Smooth muscle cell (in vitro differentiated cells): ENCODE measurements around the gene TGFBI. TPM values are rescaled to one million over a fixed set of nuclear protein-coding genes. Genes with fewer than 3 reads are reported as not detected.

ENCODE experiments used
- DNase-seq: peaks from one replicate; lab custom pipeline; 2025; ENCODE audit not compliant: unreplicated experiment; lab: John Stamatoyannopoulos, UW
- H2AFZ ChIP-seq: fragments of 200-600 bp; sonication (generic); 2 replicates; pipeline ENCODE4 v1.6.0; 2016; ENCODE audit warnings: antibody characterized with exemption, low read depth, mild to moderate bottlenecking
- H3F3A ChIP-seq: fragments of 200-600 bp; sonication (generic); 2 replicates; pipeline ENCODE4 v1.6.0; 2017; ENCODE audit warnings: antibody characterized with exemption, low read depth
- H3K27ac ChIP-seq: fragments of 200-600 bp; sonication (generic); 2 replicates; pipeline ENCODE4 v1.5.1; 2016; ENCODE audit warnings: low read depth, mild to moderate bottlenecking
- H3K27me3 ChIP-seq: fragments of 200-600 bp; sonication (generic); 2 replicates; pipeline ENCODE4 v1.6.1; 2016; ENCODE audit warnings: low read depth, mild to moderate bottlenecking
- H3K36me3 ChIP-seq: fragments of 200-600 bp; sonication (generic); 2 replicates; pipeline ENCODE4 v1.5.1; 2016; ENCODE audit warnings: low read depth
- H3K4me1 ChIP-seq: fragments of 200-600 bp; sonication (generic); 2 replicates; pipeline ENCODE4 v1.5.1; 2016; ENCODE audit warnings: low read depth
- H3K4me2 ChIP-seq: fragments of 200-600 bp; sonication (generic); 2 replicates; pipeline ENCODE4 v1.6.0; 2016; ENCODE audit warnings: mild to moderate bottlenecking
- H3K4me3 ChIP-seq: fragments of 200-600 bp; sonication (generic); 2 replicates; pipeline ENCODE4 v1.5.1; 2016; ENCODE audit warnings: mild to moderate bottlenecking
- H3K79me2 ChIP-seq: fragments of 200-600 bp; sonication (generic); 2 replicates; pipeline ENCODE4 v1.6.0; 2016; ENCODE audit warnings: low read depth, mild to moderate bottlenecking
- H3K9ac ChIP-seq: fragments of 200-600 bp; sonication (generic); 2 replicates; pipeline ENCODE4 v1.6.0; 2016; ENCODE audit warnings: low read depth
- H3K9me3 ChIP-seq: fragments of 200-600 bp; sonication (generic); replicated peaks from 2 replicates; pipeline ENCODE4 v1.5.1; 2016; ENCODE audit warnings: low read depth
- H4K20me1 ChIP-seq: fragments of 200-600 bp; sonication (generic); 2 replicates; pipeline ENCODE4 v1.6.0; 2016; ENCODE audit warnings: low read depth
- WGBS: methylation state at CpG from one replicate; pipeline ENCODE4 v1.1.7; 2016; ENCODE audit warnings: low lambda C conversion rate; 5-methylcytosine and 5-hydroxymethylcytosine counted together
- polyA plus RNA-seq: library from polyadenylated mRNA; unstranded; fragments of >200 nt; fragmentation: Nextera tagmentation; extraction: Ambion mirVana; gene quantifications from 2 replicates; pipeline ENCODE4 v1.2.1, GENCODE V29; 2016
- total RNA-seq: library from RNA; depleted of rRNA; stranded (reverse); fragments of >200 nt; gene quantifications from 2 replicates; pipeline ENCODE4 v1.2.3, GENCODE V29; 2014
- TF ChIP-seq, protein P1 (sequence below): fragments of 200-600 bp; sonication (generic); IDR thresholded peaks from 2 replicates; pipeline ENCODE4 v1.5.1; 2017; ENCODE audit warnings: borderline replicate concordance, mild to moderate bottlenecking, antibody characterized with exemption; ENCODE audit not compliant: insufficient read depth, poor library complexity, severe bottlenecking

Gene TGFBI
- total and polyA plus RNA-seq, 2 experiments from 2014 or later: 2,505 to 2,635 TPM

DNA sequence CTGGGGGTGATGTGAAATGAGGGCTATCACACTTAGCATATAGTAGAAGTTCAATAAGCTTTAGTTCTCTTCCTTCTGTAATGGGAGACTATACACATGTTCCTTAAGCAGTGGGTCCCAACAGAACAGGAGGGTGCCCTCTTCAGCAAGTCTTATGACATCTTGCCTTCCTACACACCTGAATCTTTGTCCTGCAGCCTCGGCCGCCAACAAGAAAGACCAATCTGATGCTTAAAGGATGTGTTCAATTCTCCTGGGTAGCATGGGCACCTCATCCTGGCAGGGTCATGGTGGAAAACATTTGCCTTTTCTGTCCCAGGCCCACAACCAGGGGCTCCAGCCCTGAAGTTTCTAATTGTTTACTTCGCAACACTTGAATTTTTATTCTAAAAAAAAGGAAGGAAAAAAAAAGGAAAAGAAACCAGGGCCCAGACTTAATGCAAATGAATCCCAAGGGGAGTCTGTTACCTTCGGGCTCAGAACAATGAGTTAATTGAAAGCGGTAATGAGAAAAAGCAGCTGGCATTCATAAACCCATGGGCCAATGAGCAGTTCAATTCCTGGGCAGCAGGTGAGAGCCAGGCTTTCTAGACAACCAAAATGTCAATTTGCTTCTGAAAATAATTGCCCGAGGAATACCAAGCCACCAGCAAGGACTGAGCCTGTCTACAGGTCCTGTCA lies 77.7 kb downstream of the TGFBI start:
- Histone ChIP-seq H3K4me2 (no peak overlapping the region), H3K9me3 (no peaks in the 10 kb centered on the region), H3K27ac (no peak overlapping the region), H3K4me1 (no peaks in the 10 kb centered on the region), H4K20me1 (no peaks in the 10 kb centered on the region), H3K9ac (no peak overlapping the region), H3K27me3 (no peaks in the 10 kb centered on the region), H3F3A (no peaks in the 10 kb centered on the region), H3K4me3 (no peak overlapping the region), H3K36me3 (no peaks in the 10 kb centered on the region), H3K79me2 (no peaks in the 10 kb centered on the region), H2AFZ (no peak overlapping the region)
- TF ChIP-seq, protein P1, sequence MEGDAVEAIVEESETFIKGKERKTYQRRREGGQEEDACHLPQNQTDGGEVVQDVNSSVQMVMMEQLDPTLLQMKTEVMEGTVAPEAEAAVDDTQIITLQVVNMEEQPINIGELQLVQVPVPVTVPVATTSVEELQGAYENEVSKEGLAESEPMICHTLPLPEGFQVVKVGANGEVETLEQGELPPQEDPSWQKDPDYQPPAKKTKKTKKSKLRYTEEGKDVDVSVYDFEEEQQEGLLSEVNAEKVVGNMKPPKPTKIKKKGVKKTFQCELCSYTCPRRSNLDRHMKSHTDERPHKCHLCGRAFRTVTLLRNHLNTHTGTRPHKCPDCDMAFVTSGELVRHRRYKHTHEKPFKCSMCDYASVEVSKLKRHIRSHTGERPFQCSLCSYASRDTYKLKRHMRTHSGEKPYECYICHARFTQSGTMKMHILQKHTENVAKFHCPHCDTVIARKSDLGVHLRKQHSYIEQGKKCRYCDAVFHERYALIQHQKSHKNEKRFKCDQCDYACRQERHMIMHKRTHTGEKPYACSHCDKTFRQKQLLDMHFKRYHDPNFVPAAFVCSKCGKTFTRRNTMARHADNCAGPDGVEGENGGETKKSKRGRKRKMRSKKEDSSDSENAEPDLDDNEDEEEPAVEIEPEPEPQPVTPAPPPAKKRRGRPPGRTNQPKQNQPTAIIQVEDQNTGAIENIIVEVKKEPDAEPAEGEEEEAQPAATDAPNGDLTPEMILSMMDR: no peak
- DNase-seq: no peak
- WGBS: 86% methylated on average over 6 of the region's 6 CpGs

DNA sequence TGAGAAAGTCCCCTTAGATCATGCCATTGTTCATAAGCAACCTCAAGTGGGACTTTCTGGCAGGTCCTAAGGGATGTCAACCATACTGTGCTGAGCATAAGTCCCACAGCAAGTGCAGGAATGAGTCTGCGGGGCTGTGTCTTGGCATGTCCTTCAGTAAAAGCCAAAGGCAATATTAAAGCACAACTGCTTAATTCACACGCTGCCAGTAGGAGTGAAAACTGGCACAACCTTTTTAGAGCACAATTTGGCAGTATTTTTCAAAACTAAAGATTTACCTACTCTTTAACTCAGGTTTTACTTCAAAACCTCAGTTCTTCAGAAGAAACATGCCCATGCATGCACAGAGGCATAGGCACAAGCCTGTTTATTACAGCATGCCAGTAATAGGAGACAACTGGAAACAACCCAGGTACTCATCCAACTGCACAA lies 79.4 kb downstream of the TGFBI start:
- Histone ChIP-seq H3K79me2 (no peaks in the 10 kb centered on the region), H3K9ac (no peak overlapping the region), H4K20me1 (no peaks in the 10 kb centered on the region), H2AFZ (no peak overlapping the region), H3K27ac (no peak overlapping the region), H3F3A (no peaks in the 10 kb centered on the region), H3K4me1 (no peaks in the 10 kb centered on the region), H3K27me3 (no peaks in the 10 kb centered on the region), H3K4me2 (no peak overlapping the region), H3K9me3 (no peaks in the 10 kb centered on the region), H3K4me3 (no peak overlapping the region), H3K36me3 (no peaks in the 10 kb centered on the region)
- DNase-seq: no peak
- TF ChIP-seq, protein P1: no peak
- WGBS: 86% methylated on average over 2 of the region's 2 CpGs

DNA sequence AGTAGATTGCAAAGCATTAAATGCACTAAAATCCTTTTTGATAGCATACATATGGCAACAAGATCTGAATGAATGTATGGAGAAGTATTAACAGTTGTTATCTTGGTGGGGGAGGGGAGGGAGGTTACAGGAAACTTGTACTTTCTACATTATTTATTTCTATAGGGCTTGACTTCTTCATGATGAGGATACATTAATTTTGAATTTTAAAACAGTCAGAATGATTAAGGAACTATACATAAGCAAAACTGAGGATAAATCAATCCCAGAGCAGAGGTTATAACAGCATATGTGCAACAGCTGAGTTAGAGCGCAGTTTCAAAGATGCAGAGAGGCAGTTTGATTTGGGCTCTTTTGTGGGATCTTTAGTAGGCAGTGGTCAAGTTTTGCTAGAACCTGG lies 80.0 kb downstream of the TGFBI start:
- Histone ChIP-seq H2AFZ (no peak overlapping the region), H3K27ac (no peak overlapping the region), H3K36me3 (no peaks in the 10 kb centered on the region), H3K27me3 (no peaks in the 10 kb centered on the region), H3F3A (no peaks in the 10 kb centered on the region), H3K4me3 (no peak overlapping the region), H3K9ac (no peak overlapping the region), H3K79me2 (no peaks in the 10 kb centered on the region), H3K4me1 (no peaks in the 10 kb centered on the region), H4K20me1 (no peaks in the 10 kb centered on the region), H3K4me2 (no peak overlapping the region), H3K9me3 (no peaks in the 10 kb centered on the region)
- no peak for DNase-seq
- 100% methylated on average over 1 of the region's 1 CpG for WGBS
- TF ChIP-seq, protein P1: no peak
